GM23338 (cell line): ENCODE data around the gene MED14. TPM values are rescaled to one million over a fixed set of nuclear protein-coding genes. Genes with fewer than 3 reads are reported as not detected.

Experiments
- CREB1 ChIP-seq: fragments of 250-450 bp; sonication (Bioruptor Pico); IDR thresholded peaks from 2 replicates; pipeline ENCODE4 v1.5.0; 2020; ENCODE audit warnings: low read depth, mild to moderate bottlenecking, moderate library complexity
- CTCF ChIP-seq, 2 experiments: fragments of 200-600 bp in 1 of 2; sonication (generic) in 1 of 2; conservative IDR thresholded peaks; 2 replicates each; pipeline versions ENCODE4 v1.5.1 to v1.6.1; 2016 to 2017; ENCODE audit warnings: antibody characterized with exemption in 2 of 2, low read depth in 2 of 2, mild to moderate bottlenecking in 2 of 2, moderate library complexity in 1 of 2
- ETS1 ChIP-seq: IDR thresholded peaks from 2 replicates; pipeline ENCODE4 v1.6.1; 2016; ENCODE audit warnings: antibody characterized with exemption
- EZH2phosphoT487 ChIP-seq: fragments of 200-600 bp; sonication (generic); IDR thresholded peaks from one replicate; pipeline ENCODE4 v1.8.1; 2018; ENCODE audit warnings: antibody characterized with exemption; ENCODE audit not compliant: unreplicated experiment
- JUNB ChIP-seq: IDR thresholded peaks from one replicate; pipeline ENCODE4 v1.6.1; 2016; ENCODE audit warnings: antibody characterized with exemption; ENCODE audit not compliant: unreplicated experiment
- NANOG ChIP-seq: IDR thresholded peaks from 2 replicates; pipeline ENCODE4 v1.6.1; 2016; ENCODE audit warnings: antibody characterized with exemption, borderline replicate concordance
- POLR2AphosphoS5 ChIP-seq: IDR thresholded peaks from 2 replicates; pipeline ENCODE4 v1.6.1; 2016; ENCODE audit warnings: antibody characterized with exemption, low read depth
- REST ChIP-seq: IDR thresholded peaks from one replicate; pipeline ENCODE4 v1.6.1; 2018; ENCODE audit warnings: antibody characterized with exemption; ENCODE audit not compliant: unreplicated experiment
- STAT1 ChIP-seq: IDR thresholded peaks from one replicate; pipeline ENCODE4 v1.6.1; 2016; ENCODE audit warnings: antibody characterized with exemption; ENCODE audit not compliant: unreplicated experiment
- ZNF462 ChIP-seq: fragments of 250-450 bp; sonication (Bioruptor Pico); IDR thresholded peaks from 2 replicates; pipeline ENCODE4 v1.5.0; 2020; ENCODE audit warnings: mild to moderate bottlenecking, moderate library complexity
- polyA plus RNA-seq: library from polyadenylated mRNA; unstranded; fragments of >200 nt; fragmentation: Nextera tagmentation; extraction: Ambion mirVana; gene quantifications from 2 replicates; pipeline ENCODE4 v1.2.1, GENCODE V29; 2016
- total RNA-seq: library from RNA; depleted of rRNA; stranded (reverse); fragments of >200 nt; shearing (Covaris generic); gene quantifications from 2 replicates; pipeline ENCODE4 v1.2.3, GENCODE V29; 2014

The MED14 gene
- total and polyA plus RNA-seq, 2 experiments from 2014 or later, result 29.8 to 99.3 TPM

GRCh38 chrX:40719218-40719617, 16.1 kb downstream of the MED14 start (continued):
- no peak for TF ChIP-seq ZNF462 (CRISPR knock-in tag)
- TF ChIP-seq NANOG, result no peak
- TF ChIP-seq REST, result no peak
- no peak for TF ChIP-seq JUNB
- no peak for TF ChIP-seq EZH2phosphoT487
- no peak for TF ChIP-seq POLR2AphosphoS5
- no peak for TF ChIP-seq CTCF (conservative IDR thresholded peaks at IDR 0.05; ENCODE audit: low read depth in 2 of 2)
- no peak for TF ChIP-seq ETS1
- TF ChIP-seq STAT1, result no peak
- TF ChIP-seq CREB1 (CRISPR knock-in tag), result no peak
